HepG2 (cell line): Measurements from ENCODE around the gene S100A13. TPM values are rescaled to one million over a fixed set of nuclear protein-coding genes. Genes with fewer than 3 reads are reported as not detected.

Source experiments
- ADNP ChIP-seq: sonication (generic); formaldehyde crosslinking; IDR thresholded peaks from 2 replicates; pipeline ENCODE4 v1.4.0; 2020; ENCODE audit warnings: missing genetic modification reagents
- AKNA ChIP-seq: sonication (generic); formaldehyde crosslinking; IDR thresholded peaks from 2 replicates; pipeline ENCODE4 v1.4.0; 2020; ENCODE audit warnings: missing genetic modification reagents, borderline replicate concordance
- ATAD3A ChIP-seq: sonication (generic); formaldehyde crosslinking; IDR thresholded peaks from 2 replicates; pipeline ENCODE4 v1.4.0; 2020; ENCODE audit warnings: missing genetic modification reagents
- CBX1 ChIP-seq: IDR thresholded peaks from one replicate; pipeline ENCODE4 v1.6.1; 2016; ENCODE audit warnings: antibody characterized with exemption, low read depth
- DMTF1 ChIP-seq: sonication (generic); formaldehyde crosslinking; IDR thresholded peaks from 2 replicates; pipeline ENCODE4 v1.4.0; 2020; ENCODE audit warnings: mild to moderate bottlenecking, missing genetic modification reagents
- FOXM1 ChIP-seq: sonication (generic); formaldehyde crosslinking; IDR thresholded peaks from 2 replicates; pipeline ENCODE4 v1.5.0; 2020; ENCODE audit warnings: missing genetic modification reagents
- HOXA5 ChIP-seq: sonication (generic); formaldehyde crosslinking; IDR thresholded peaks from 2 replicates; pipeline ENCODE4 v1.4.0; 2020; ENCODE audit warnings: missing genetic modification reagents
- JUND ChIP-seq: sonication (generic); formaldehyde crosslinking; IDR thresholded peaks from 2 replicates; pipeline ENCODE4 v1.8.0; 2022; ENCODE audit warnings: mild to moderate bottlenecking, missing genetic modification reagents
- KMT2A ChIP-seq: sonication (generic); formaldehyde crosslinking; IDR thresholded peaks from 2 replicates; pipeline ENCODE4 v1.4.0; 2020; ENCODE audit warnings: missing genetic modification reagents
- MTA3 ChIP-seq: sonication (generic); formaldehyde crosslinking; IDR thresholded peaks from 2 replicates; pipeline ENCODE4 v1.4.0; 2020; ENCODE audit warnings: missing genetic modification reagents
- ZNF234 ChIP-seq: sonication (generic); formaldehyde crosslinking; conservative IDR thresholded peaks from 2 replicates; pipeline ENCODE4 v1.5.1; 2020; ENCODE audit warnings: mild to moderate bottlenecking, missing genetic modification reagents
- ZNF3 ChIP-seq: IDR thresholded peaks from 2 replicates; pipeline ENCODE4 v1.7.0; 2017; ENCODE audit warnings: inconsistent platforms
- ZNF441 ChIP-seq: sonication (generic); formaldehyde crosslinking; IDR thresholded peaks from 2 replicates; pipeline ENCODE4 v1.7.0; 2021; ENCODE audit warnings: missing genetic modification reagents, borderline replicate concordance
- ZNF451 ChIP-seq: sonication (generic); formaldehyde crosslinking; IDR thresholded peaks from 2 replicates; pipeline ENCODE4 v1.5.0; 2020; ENCODE audit warnings: mild to moderate bottlenecking, missing genetic modification reagents
- ZNF616 ChIP-seq: sonication (generic); formaldehyde crosslinking; IDR thresholded peaks from 2 replicates; pipeline ENCODE4 v1.5.0; 2020; ENCODE audit warnings: low read depth, mild to moderate bottlenecking, missing genetic modification reagents
- ZSCAN30 ChIP-seq: sonication (generic); formaldehyde crosslinking; IDR thresholded peaks from 2 replicates; pipeline ENCODE4 v1.5.0; 2020; ENCODE audit warnings: mild to moderate bottlenecking, missing genetic modification reagents
- polyA plus RNA-seq, 8 experiments: library from polyadenylated mRNA; depleted of rRNA in 3 of 8; stranded (reverse) in 7 of 8; unstranded in 1 of 8; fragments of >200 nt; fragmentation: Illumina TruSeq in 4 of 8; extraction: Trizol in 4 of 8; gene quantifications; 2 replicates each; pipeline versions ENCODE4 v1.2.1 to v1.2.3, GENCODE V29; 2011 to 2016; ENCODE audit warnings: low read depth in 4 of 8, missing spikeins in 1 of 8, mixed read lengths in 1 of 8; ENCODE audit not compliant: insufficient read depth in 1 of 8
- total RNA-seq, 5 experiments: library from RNA; depleted of rRNA; stranded (reverse); fragments of >200 nt; fragmentation: Illumina TruSeq; extraction: Trizol; gene quantifications; 2 replicates each; pipeline ENCODE4 v1.2.3, GENCODE V29; 2016; ENCODE audit warnings: low read depth in 1 of 5
- TF ChIP-seq, protein P1 (sequence below): fragments of 450-650 bp; IDR thresholded peaks from 2 replicates; pipeline ENCODE4 v1.6.1; 2017; ENCODE audit warnings: mild to moderate bottlenecking
- TF ChIP-seq, protein P2 (sequence below): sonication (generic); formaldehyde crosslinking; conservative IDR thresholded peaks from 2 replicates; pipeline ENCODE4 v1.4.0; 2020; ENCODE audit warnings: missing genetic modification reagents

Gene S100A13
- total and polyA plus RNA-seq, 2 of the 13 experiments (the other 11 are each of a cell fraction or from before 2014, with no cell fraction given), result 89.5 to 172 TPM

GRCh38 chr1:153626904-153627714, at the start of gene S100A13 (continued):
- TF ChIP-seq AKNA (CRISPR knock-in tag) (no peak), ZNF234 (CRISPR knock-in tag) (no peak), ADNP (CRISPR knock-in tag) (no peak; the same call in 1 of the 2 replicates), ZNF451 (CRISPR knock-in tag) (no peak), ATAD3A (CRISPR knock-in tag) (no peak), FOXM1 (CRISPR knock-in tag) (no peak), HOXA5 (CRISPR knock-in tag) (0 out of 2 replicates have a peak, but pooled peaks have one; percentile 41), MTA3 (CRISPR knock-in tag) (no peak), DMTF1 (CRISPR knock-in tag) (no peak), ZNF441 (CRISPR knock-in tag) (no peak; the same call in 1 of the 2 replicates), JUND (CRISPR knock-in tag) (no peak), KMT2A (CRISPR knock-in tag) (no peak), ZNF616 (CRISPR knock-in tag) (no peak), ZNF3 (CRISPR knock-in tag) (no peak), ZSCAN30 (CRISPR knock-in tag) (no peak), CBX1 (peak; percentile 23)
- TF ChIP-seq, protein P1, sequence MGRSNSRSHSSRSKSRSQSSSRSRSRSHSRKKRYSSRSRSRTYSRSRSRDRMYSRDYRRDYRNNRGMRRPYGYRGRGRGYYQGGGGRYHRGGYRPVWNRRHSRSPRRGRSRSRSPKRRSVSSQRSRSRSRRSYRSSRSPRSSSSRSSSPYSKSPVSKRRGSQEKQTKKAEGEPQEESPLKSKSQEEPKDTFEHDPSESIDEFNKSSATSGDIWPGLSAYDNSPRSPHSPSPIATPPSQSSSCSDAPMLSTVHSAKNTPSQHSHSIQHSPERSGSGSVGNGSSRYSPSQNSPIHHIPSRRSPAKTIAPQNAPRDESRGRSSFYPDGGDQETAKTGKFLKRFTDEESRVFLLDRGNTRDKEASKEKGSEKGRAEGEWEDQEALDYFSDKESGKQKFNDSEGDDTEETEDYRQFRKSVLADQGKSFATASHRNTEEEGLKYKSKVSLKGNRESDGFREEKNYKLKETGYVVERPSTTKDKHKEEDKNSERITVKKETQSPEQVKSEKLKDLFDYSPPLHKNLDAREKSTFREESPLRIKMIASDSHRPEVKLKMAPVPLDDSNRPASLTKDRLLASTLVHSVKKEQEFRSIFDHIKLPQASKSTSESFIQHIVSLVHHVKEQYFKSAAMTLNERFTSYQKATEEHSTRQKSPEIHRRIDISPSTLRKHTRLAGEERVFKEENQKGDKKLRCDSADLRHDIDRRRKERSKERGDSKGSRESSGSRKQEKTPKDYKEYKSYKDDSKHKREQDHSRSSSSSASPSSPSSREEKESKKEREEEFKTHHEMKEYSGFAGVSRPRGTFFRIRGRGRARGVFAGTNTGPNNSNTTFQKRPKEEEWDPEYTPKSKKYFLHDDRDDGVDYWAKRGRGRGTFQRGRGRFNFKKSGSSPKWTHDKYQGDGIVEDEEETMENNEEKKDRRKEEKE, result no peak
- TF ChIP-seq, protein P2, sequence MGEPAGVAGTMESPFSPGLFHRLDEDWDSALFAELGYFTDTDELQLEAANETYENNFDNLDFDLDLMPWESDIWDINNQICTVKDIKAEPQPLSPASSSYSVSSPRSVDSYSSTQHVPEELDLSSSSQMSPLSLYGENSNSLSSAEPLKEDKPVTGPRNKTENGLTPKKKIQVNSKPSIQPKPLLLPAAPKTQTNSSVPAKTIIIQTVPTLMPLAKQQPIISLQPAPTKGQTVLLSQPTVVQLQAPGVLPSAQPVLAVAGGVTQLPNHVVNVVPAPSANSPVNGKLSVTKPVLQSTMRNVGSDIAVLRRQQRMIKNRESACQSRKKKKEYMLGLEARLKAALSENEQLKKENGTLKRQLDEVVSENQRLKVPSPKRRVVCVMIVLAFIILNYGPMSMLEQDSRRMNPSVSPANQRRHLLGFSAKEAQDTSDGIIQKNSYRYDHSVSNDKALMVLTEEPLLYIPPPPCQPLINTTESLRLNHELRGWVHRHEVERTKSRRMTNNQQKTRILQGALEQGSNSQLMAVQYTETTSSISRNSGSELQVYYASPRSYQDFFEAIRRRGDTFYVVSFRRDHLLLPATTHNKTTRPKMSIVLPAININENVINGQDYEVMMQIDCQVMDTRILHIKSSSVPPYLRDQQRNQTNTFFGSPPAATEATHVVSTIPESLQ (CRISPR knock-in tag), result no peak
